Fibroblast of skin of back (primary cell): Measurements from ENCODE around the gene NFATC2.
"Not testable (repeated sequence)": the region's sequence is repeated elsewhere in the genome, so short reads cannot be mapped to it uniquely, and the experiment has no call there.

Experiments
- DNase-seq: peaks from one replicate; pipeline ENCODE4 v3.0.0-alpha.2; 2013

Gene NFATC2

GRCh38 chr20:51494241-51495110 lies 48.0 kb downstream of the NFATC2 start:
- DNase-seq: no peak

- no peak for DNase-seq
Measured at GRCh38 chr20:51493346-51493791, 49.1 kb downstream of the NFATC2 start.

GRCh38 chr20:51492167-51493092 lies 50.1 kb downstream of the NFATC2 start:
- peak; percentile 42 for DNase-seq

GRCh38 chr20:51491393-51491792 lies 51.1 kb downstream of the NFATC2 start:
- no peak for DNase-seq

- no peak for DNase-seq
Measured at GRCh38 chr20:51490635-51491034, 51.9 kb downstream of the NFATC2 start.

GRCh38 chr20:51489611-51490010 lies 52.9 kb downstream of the NFATC2 start:
- no peak for DNase-seq

GRCh38 chr20:51488331-51488730 lies 54.2 kb downstream of the NFATC2 start:
- DNase-seq: no peak

GRCh38 chr20:51487565-51488268 lies 54.8 kb downstream of the NFATC2 start:
- DNase-seq: peak; percentile 85

- no peak for DNase-seq
Measured at GRCh38 chr20:51487076-51487475, 55.4 kb downstream of the NFATC2 start.

- no peak for DNase-seq
Measured at GRCh38 chr20:51486197-51487005, 56.1 kb downstream of the NFATC2 start.

GRCh38 chr20:51484831-51485230 lies 57.7 kb downstream of the NFATC2 start:
- DNase-seq: no peak

- DNase-seq: no peak
Measured at GRCh38 chr20:51484141-51484815, 58.2 kb downstream of the NFATC2 start.

GRCh38 chr20:51482836-51483473 lies 59.6 kb downstream of the NFATC2 start:
- DNase-seq: no peak

GRCh38 chr20:51481341-51481914 lies 61.1 kb downstream of the NFATC2 start:
- no peak for DNase-seq

- no peak for DNase-seq
Measured at GRCh38 chr20:51480507-51481270, 61.8 kb downstream of the NFATC2 start.

- not testable (repeated sequence) for DNase-seq
Measured at GRCh38 chr20:51476106-51476505, 66.4 kb downstream of the NFATC2 start.

- no peak for DNase-seq
Measured at GRCh38 chr20:51473771-51474170, 68.7 kb downstream of the NFATC2 start.

GRCh38 chr20:51473256-51473655 lies 69.3 kb downstream of the NFATC2 start:
- no peak for DNase-seq

GRCh38 chr20:51470907-51471411 lies 71.6 kb downstream of the NFATC2 start:
- DNase-seq: no peak
